Astrocyte of the cerebellum (primary cell): Measurements from ENCODE around the gene STEAP3.

ENCODE experiments used
- DNase-seq: peaks from one replicate; pipeline ENCODE4 v3.0.0-alpha.2; 2011; ENCODE audit warnings: low read depth
- H3K4me3 ChIP-seq: 2 replicates; pipeline ENCODE4 v1.5.1; 2011; ENCODE audit warnings: mild to moderate bottlenecking, low read depth, low read length, moderate library complexity
- in situ Hi-C: cut with HindIII; loops from 2 replicates; pipeline ENCODE4 v1.10.0; 2017; ENCODE audit warnings: low sequenced_read_pairs
- TF ChIP-seq, protein P1 (sequence below): IDR thresholded peaks from 2 replicates; pipeline ENCODE4 v1.5.1; 2012; ENCODE audit warnings: low read length, low read depth, moderate library complexity, mild to moderate bottlenecking; ENCODE audit errors: missing control alignments

Gene STEAP3

DNA sequence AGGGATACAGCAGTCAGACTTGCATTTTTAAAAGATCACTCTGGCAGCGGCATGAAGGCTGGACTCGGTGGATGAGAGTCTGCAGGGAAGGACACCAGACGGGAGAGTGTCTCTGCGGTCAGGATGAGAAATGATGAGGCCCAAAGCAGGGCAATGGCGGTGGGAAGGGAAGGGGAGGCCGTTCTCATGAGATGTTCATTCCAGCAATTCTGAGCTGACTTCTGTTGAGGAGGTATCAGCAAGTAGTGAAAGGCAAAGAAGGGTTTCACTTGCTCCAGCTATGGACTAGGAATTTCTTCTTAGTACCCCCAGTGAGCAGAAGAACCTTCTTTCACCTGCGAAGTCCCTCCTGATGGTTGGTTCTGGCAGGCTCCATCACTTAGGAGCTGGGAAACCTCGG lies 63.0 kb downstream of the STEAP3 start:
- in situ Hi-C loops: no loop called here
- no peak overlapping the region for H3K4me3 ChIP-seq
- TF ChIP-seq, protein P1, sequence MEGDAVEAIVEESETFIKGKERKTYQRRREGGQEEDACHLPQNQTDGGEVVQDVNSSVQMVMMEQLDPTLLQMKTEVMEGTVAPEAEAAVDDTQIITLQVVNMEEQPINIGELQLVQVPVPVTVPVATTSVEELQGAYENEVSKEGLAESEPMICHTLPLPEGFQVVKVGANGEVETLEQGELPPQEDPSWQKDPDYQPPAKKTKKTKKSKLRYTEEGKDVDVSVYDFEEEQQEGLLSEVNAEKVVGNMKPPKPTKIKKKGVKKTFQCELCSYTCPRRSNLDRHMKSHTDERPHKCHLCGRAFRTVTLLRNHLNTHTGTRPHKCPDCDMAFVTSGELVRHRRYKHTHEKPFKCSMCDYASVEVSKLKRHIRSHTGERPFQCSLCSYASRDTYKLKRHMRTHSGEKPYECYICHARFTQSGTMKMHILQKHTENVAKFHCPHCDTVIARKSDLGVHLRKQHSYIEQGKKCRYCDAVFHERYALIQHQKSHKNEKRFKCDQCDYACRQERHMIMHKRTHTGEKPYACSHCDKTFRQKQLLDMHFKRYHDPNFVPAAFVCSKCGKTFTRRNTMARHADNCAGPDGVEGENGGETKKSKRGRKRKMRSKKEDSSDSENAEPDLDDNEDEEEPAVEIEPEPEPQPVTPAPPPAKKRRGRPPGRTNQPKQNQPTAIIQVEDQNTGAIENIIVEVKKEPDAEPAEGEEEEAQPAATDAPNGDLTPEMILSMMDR: no peak
- no peak for DNase-seq

DNA sequence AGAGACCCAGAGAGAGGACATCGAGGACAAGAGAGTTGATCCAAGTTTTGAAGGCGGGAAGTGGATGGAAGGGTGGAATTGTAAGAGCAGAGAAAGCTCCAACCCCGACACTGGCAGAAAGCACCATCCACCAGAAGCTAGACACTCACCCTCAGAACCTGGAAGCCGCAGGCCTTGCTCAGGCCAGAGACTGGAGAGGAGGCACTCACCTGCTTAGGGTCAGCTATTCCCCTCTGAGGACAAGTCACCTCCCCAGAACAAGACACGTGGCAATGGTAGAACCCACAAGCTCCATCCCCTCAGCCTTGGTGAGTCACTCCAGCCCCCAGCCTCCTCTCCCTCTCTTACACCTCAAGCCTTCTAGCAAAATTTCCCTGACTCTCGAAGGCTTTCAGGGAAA lies 64.9 kb downstream of the STEAP3 start:
- DNase-seq: no peak
- in situ Hi-C loops: no loop called here
- TF ChIP-seq, protein P1: no peak
- no peak overlapping the region for H3K4me3 ChIP-seq

DNA sequence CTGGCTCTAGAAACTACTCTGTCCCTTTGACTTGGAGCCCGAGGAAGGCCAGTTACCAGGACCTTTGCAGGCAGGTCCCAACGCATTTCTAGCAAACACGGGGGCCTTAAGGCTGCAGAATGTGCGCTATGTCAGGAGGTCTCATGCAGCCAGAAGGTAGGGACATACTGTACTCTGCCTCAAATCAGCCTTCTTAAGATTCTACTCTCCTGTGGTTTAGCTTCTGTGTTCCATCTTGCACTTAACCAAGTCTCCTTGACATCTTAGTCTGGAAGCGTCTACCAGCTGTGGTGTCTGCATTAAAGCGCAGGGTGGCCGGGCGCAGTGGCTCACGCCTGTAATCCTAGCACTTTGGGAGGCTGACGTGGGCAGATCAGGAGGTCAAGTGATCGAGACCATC lies 65.5 kb downstream of the STEAP3 start:
- DNase-seq: no peak
- in situ Hi-C loops: no loop called here
- TF ChIP-seq, protein P1: no peak
- no peak overlapping the region for H3K4me3 ChIP-seq

DNA sequence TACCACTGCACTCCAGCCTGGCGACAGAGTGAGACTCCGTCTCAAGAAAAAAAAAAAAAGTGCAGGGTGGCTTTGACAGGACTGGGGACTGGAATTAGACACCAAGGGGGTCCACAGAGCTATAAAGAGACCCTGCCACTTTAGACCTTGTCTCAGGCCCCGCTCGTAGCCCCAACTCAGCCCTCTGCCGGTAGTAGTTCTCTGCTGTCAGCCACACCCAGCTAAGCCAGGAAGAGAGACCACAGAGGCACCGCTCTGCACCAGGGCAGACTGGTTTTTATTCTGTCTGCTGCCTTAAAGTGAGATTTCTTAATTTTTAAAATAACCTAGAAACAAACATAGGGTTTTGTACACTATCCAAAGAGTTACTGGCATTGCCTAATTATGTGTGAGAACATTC lies 66.0 kb downstream of the STEAP3 start:
- TF ChIP-seq, protein P1: no peak
- H3K4me3 ChIP-seq: no peak overlapping the region
- DNase-seq: no peak
- in situ Hi-C loops: no loop called here

DNA sequence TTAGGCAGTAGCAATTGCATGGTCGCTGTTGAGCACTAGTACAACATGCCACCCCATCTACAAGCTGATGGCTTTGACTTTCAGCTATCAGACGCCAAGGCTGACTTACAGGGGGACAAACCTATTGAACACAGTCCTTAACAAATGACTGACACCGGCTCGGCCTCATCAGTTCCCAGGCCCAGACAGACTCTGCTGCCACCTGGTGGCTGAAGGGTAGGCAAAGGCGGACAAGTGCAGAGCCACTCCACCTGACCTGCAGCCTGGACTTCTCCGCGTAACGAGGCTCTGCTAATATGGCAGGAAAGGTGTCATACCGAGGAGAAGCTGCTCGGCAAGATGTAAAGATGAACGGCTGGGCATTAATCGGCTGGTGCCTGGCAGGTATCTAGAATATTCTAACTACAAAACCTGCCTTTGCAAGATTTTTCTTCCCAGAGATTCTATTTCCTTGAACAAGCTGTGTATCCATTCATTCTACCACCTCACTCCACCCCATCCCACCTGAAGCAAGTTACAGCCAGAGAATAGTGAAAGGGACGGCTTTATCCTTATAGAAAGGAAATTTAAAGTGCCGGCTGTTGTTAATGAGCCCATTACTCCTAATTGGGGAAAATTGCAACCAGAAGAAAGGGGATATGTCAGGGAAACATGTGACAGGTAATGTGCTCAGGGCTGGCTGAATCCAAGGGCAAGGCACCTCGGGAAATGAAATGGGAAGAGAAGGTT lies 67.4 kb downstream of the STEAP3 start:
- DNase-seq: peak; percentile 46
- TF ChIP-seq, protein P1: peak; percentile 98
- H3K4me3 ChIP-seq: no peak overlapping the region
- in situ Hi-C loops: no loop called here

DNA sequence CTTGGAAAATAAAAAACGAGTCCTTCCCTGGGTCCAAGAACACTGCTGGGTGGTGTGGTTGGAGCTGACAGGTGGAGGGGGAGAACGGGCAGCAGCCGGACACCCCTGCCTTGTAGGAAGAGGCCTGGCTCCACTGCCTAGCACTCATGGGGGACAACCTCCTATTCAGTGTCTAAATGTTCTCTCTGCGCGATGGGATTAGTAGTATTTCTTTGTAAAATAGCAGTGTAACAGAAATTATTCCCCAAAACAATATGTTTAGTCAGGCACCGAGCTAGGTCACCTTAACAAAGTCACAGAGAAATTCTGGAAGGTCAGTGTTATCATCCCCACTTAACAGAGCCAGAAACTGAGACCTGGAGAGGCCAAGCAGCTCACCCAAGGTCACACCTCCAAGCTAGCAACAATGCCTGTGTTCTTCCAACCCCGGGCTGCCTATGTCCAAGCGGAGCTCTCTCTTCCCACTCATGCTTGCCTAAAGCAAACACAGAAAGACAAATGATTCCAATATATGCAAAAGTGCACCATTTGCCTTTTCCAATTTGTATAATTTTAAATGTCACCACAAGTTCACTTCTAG lies 68.0 kb downstream of the STEAP3 start:
- TF ChIP-seq, protein P1: no peak
- no peak for DNase-seq
- in situ Hi-C loops: no loop called here
- no peak overlapping the region for H3K4me3 ChIP-seq

DNA sequence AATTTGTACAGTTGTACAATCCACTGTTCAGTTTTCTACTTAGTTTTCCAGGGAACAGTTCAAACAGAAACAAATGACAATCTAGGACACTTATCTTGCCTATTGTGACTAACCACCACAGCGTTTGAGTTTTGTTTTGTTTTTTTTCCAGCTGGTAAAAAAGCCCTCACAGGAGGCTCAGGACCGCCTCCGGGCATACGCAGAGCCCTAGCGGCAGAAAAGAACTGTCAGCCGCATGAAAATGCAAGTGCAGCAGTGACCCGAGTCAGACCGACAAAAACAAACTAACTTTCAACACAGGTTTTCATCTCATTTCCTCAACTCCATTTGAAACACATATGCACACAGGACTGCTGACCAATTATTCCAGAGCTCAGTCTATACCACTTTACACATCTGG lies 68.6 kb downstream of the STEAP3 start:
- no peak overlapping the region for H3K4me3 ChIP-seq
- TF ChIP-seq, protein P1: peak; percentile 39
- in situ Hi-C loops: no loop called here
- no peak for DNase-seq
